GM23248 (cell line): ENCODE results near the gene DCUN1D2.

Source experiments
- EZH2 ChIP-seq: fragments of 200-600 bp; sonication (generic); IDR thresholded peaks from 2 replicates; pipeline ENCODE4 v1.6.1; 2018; ENCODE audit warnings: antibody characterized with exemption, mild to moderate bottlenecking; ENCODE audit not compliant: insufficient read depth, poor library complexity, severe bottlenecking
- EZH2phosphoT487 ChIP-seq: fragments of 200-600 bp; sonication (generic); IDR thresholded peaks from 2 replicates; pipeline ENCODE4 v1.6.1; 2018; ENCODE audit warnings: antibody characterized with exemption, moderate library complexity, mild to moderate bottlenecking, low read depth; ENCODE audit not compliant: insufficient read depth

DNA sequence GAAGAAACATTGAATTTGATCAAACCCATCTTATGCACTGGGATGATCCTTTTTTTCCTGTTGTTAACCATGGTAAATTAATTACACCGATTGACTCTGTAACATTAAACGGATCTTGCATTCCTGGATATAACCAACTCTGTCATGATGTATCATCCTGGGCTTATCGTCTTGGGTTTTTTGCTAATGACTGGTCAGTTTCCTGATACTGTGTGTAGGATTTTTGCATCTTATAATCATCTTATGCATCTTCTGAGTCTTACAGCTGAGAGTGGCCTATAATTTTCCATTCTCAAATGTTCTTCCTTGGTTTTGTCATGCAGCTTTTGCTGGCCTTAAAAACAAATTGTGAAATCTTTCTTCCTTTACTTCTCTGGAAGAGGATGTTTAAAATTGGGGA, 12.8 kb downstream of the DCUN1D2 start:
- no peak for TF ChIP-seq EZH2
- TF ChIP-seq EZH2phosphoT487: no peak
